ENCODE data around the gene OST4.

DNA sequence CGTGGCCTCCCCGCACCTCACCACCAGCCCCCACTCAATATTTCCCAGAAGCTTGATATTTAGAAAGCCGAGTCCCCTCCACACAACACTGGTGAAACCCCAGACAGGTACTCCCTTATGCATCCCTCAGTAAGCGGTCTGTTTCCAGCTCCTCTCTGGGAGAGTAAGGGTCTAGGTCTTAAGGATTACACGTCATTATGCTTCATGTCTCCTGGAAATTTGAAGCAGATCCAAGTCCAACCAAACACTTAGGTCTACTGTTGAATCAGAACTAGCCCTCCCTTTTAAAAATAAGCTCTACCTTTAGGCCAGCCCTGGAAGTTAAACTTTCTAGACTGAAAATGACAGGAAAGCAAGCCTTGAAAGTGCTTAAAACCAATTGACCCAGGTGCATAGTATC lies 1.5 kb upstream of the OST4 start:
- TF ChIP-seq CTCF (IDR thresholded peaks at IDR 0.05) (no peak), POLR2A (IDR thresholded peaks at IDR 0.05) (no peak)

Data from adrenal gland (tissue), 5 donors.